ENCODE results near the gene CYFIP1.

DNA sequence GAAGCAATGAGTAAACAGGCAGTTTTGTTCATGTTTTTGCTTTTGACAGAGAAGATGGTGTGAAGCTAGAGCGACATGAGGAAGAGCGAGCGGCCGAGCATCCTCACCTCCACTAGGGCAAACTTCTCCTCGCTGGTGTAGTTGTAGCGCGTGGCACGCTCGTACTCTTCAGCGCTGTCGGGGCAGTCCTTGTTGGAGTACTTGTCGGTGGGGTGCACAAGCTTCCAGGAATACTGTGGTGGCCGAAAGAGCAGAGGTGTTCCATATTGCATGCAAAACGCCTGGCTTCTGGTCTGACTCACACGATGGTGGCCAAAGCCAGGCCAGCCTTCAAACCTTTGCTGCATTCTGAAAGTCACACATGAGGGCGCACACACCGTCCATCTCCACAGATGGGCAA is 54.3 kb downstream of the CYFIP1 start:
- TF ChIP-seq, protein P1, sequence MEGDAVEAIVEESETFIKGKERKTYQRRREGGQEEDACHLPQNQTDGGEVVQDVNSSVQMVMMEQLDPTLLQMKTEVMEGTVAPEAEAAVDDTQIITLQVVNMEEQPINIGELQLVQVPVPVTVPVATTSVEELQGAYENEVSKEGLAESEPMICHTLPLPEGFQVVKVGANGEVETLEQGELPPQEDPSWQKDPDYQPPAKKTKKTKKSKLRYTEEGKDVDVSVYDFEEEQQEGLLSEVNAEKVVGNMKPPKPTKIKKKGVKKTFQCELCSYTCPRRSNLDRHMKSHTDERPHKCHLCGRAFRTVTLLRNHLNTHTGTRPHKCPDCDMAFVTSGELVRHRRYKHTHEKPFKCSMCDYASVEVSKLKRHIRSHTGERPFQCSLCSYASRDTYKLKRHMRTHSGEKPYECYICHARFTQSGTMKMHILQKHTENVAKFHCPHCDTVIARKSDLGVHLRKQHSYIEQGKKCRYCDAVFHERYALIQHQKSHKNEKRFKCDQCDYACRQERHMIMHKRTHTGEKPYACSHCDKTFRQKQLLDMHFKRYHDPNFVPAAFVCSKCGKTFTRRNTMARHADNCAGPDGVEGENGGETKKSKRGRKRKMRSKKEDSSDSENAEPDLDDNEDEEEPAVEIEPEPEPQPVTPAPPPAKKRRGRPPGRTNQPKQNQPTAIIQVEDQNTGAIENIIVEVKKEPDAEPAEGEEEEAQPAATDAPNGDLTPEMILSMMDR (IDR thresholded peaks at IDR 0.05 in 2 of 3, conservative IDR thresholded peaks at IDR 0.05 in 1 of 3; ENCODE audit: insufficient read depth in 2 of 3, low read depth in 1 of 3, low read length in 3 of 3), result no peak
- TF ChIP-seq POLR2AphosphoS5 (IDR thresholded peaks at IDR 0.05; ENCODE audit: control insufficient read depth, insufficient read depth, low read depth, low read length) (no peak), POLR2A (conservative IDR thresholded peaks at IDR 0.05) (no peak), TAF1 (IDR thresholded peaks at IDR 0.05; ENCODE audit: control insufficient read depth, extremely low read depth, insufficient read depth, low read length, severe bottlenecking) (no peak), MED1 (CRISPR knock-in tag; IDR thresholded peaks at IDR 0.05; ENCODE audit: borderline replicate concordance) (no peak), MEF2A (IDR thresholded peaks at IDR 0.05; ENCODE audit: control insufficient read depth, low read depth, low read length) (no peak), SMARCB1 (IDR thresholded peaks at IDR 0.05; ENCODE audit: insufficient read length, low read depth) (no peak), MYC (IDR thresholded peaks at IDR 0.05; ENCODE audit: low read depth, low read length) (no peak), MYC (CRISPR knock-in tag; IDR thresholded peaks at IDR 0.05; ENCODE audit: borderline replicate concordance, low read depth) (no peak)
- TF ChIP-seq, protein P2, sequence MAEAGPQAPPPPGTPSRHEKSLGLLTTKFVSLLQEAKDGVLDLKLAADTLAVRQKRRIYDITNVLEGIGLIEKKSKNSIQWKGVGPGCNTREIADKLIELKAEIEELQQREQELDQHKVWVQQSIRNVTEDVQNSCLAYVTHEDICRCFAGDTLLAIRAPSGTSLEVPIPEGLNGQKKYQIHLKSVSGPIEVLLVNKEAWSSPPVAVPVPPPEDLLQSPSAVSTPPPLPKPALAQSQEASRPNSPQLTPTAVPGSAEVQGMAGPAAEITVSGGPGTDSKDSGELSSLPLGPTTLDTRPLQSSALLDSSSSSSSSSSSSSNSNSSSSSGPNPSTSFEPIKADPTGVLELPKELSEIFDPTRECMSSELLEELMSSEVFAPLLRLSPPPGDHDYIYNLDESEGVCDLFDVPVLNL (CRISPR knock-in tag; IDR thresholded peaks at IDR 0.05; ENCODE audit: low read depth), result no peak
- TF ChIP-seq, protein P3, sequence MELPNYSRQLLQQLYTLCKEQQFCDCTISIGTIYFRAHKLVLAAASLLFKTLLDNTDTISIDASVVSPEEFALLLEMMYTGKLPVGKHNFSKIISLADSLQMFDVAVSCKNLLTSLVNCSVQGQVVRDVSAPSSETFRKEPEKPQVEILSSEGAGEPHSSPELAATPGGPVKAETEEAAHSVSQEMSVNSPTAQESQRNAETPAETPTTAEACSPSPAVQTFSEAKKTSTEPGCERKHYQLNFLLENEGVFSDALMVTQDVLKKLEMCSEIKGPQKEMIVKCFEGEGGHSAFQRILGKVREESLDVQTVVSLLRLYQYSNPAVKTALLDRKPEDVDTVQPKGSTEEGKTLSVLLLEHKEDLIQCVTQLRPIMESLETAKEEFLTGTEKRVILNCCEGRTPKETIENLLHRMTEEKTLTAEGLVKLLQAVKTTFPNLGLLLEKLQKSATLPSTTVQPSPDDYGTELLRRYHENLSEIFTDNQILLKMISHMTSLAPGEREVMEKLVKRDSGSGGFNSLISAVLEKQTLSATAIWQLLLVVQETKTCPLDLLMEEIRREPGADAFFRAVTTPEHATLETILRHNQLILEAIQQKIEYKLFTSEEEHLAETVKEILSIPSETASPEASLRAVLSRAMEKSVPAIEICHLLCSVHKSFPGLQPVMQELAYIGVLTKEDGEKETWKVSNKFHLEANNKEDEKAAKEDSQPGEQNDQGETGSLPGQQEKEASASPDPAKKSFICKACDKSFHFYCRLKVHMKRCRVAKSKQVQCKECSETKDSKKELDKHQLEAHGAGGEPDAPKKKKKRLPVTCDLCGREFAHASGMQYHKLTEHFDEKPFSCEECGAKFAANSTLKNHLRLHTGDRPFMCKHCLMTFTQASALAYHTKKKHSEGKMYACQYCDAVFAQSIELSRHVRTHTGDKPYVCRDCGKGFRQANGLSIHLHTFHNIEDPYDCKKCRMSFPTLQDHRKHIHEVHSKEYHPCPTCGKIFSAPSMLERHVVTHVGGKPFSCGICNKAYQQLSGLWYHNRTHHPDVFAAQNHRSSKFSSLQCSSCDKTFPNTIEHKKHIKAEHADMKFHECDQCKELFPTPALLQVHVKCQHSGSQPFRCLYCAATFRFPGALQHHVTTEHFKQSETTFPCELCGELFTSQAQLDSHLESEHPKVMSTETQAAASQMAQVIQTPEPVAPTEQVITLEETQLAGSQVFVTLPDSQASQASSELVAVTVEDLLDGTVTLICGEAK (IDR thresholded peaks at IDR 0.05), result no peak
- TF ChIP-seq, protein P3 (CRISPR knock-in tag; IDR thresholded peaks at IDR 0.05), result no peak
- TF ChIP-seq, protein P4, sequence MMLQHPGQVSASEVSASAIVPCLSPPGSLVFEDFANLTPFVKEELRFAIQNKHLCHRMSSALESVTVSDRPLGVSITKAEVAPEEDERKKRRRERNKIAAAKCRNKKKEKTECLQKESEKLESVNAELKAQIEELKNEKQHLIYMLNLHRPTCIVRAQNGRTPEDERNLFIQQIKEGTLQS (IDR thresholded peaks at IDR 0.05), result no peak
- TF ChIP-seq, protein P4 (CRISPR knock-in tag; conservative IDR thresholded peaks at IDR 0.05), result no peak

Measured in K562 (cell line).